T-helper 2 cell (primary cell): ENCODE results near the gene ERC2.
A peak's percentile ranks its signal among the peaks of the same experiment; 100 is the strongest.
"Not testable (repeated sequence)": the region's sequence is repeated elsewhere in the genome, so short reads cannot be mapped to it uniquely, and the experiment has no call there.

Experiments used
- DNase-seq, 5 experiments: peaks; one replicate each; pipeline versions ENCODE4 v3.0.0 to v3.0.0-alpha.2; 2012 to 2022

The ERC2 gene

GRCh38 chr3:56303487-56303886 lies 164.8 kb downstream of the ERC2 start:
- DNase-seq = peak in 1 of 5 experiments; percentile 11

- DNase-seq = no peak
Measured at GRCh38 chr3:56302417-56302816, 165.8 kb downstream of the ERC2 start.

GRCh38 chr3:56297281-56297840 lies 170.9 kb downstream of the ERC2 start:
- no peak for DNase-seq

- DNase-seq = no peak
Measured at GRCh38 chr3:56296361-56296760, 171.9 kb downstream of the ERC2 start.

GRCh38 chr3:56295161-56295560 lies 173.1 kb downstream of the ERC2 start:
- no peak for DNase-seq

- no peak for DNase-seq
Measured at GRCh38 chr3:56294286-56294685, 174.0 kb downstream of the ERC2 start.

GRCh38 chr3:56291953-56292352 lies 176.3 kb downstream of the ERC2 start:
- no peak for DNase-seq

GRCh38 chr3:56291244-56291680 lies 177.0 kb downstream of the ERC2 start:
- DNase-seq = peak in 1 of 5 experiments; percentile 39

GRCh38 chr3:56290374-56290773 lies 177.9 kb downstream of the ERC2 start:
- DNase-seq = no peak

- no peak for DNase-seq
Measured at GRCh38 chr3:56288258-56288657, 180.0 kb downstream of the ERC2 start.

GRCh38 chr3:56282341-56282740 lies 185.9 kb downstream of the ERC2 start:
- DNase-seq = no peak

- DNase-seq = no peak
Measured at GRCh38 chr3:56277236-56277635, 191.0 kb downstream of the ERC2 start.

GRCh38 chr3:56275120-56275519 lies 193.1 kb downstream of the ERC2 start:
- DNase-seq = no peak

GRCh38 chr3:56269755-56270535 lies 198.3 kb downstream of the ERC2 start:
- no peak for DNase-seq

- DNase-seq = no peak
Measured at GRCh38 chr3:56268616-56269383, 199.5 kb downstream of the ERC2 start.

- not testable (repeated sequence) for DNase-seq
Measured at GRCh38 chr3:56261852-56262251, 206.4 kb downstream of the ERC2 start.

- no peak for DNase-seq
Measured at GRCh38 chr3:56260262-56260661, 208.0 kb downstream of the ERC2 start.

GRCh38 chr3:56257826-56258225 lies 210.4 kb downstream of the ERC2 start:
- DNase-seq = no peak

- no peak for DNase-seq
Measured at GRCh38 chr3:56254835-56255234, 213.4 kb downstream of the ERC2 start.

GRCh38 chr3:56253941-56254665 lies 214.2 kb downstream of the ERC2 start:
- no peak for DNase-seq

GRCh38 chr3:56251343-56251945 lies 216.8 kb downstream of the ERC2 start:
- peak in 1 of 5 experiments; percentile 16 for DNase-seq

- no peak for DNase-seq
Measured at GRCh38 chr3:56248021-56248420, 220.2 kb downstream of the ERC2 start.

- no peak for DNase-seq
Measured at GRCh38 chr3:56238299-56238698, 230.0 kb downstream of the ERC2 start.
